ENCODE results near the gene THSD4.

DNA sequence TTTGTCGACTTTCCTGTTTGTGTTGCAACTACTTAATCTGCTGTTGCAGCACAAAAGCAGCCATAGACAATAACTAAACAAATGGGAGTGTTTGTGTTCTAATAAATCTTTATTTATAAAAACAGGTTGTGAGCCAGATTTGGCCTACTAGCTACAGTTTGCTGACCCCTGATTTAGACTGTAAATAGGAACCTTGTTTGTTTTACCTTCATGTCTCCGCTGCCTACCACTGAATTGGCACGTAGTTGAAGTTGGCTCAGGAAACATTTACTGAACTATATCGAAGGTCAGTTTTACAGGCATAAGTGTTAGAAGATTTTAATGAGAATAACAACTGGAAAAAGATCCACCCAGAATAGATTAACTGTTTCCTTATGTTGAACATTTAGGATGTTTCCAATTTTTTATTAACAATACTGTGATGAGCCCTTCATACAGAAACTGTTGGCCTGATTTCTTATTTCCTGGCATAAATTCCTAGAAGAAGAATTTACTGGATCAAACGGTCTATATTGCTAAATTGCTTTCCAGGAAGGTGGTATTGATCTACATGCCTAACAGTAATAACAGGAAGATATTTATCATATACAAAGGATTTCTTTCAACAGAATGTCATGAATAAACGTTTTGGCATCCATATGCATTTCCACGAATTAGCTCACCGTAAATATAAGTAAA lies 538.9 kb downstream of the THSD4 start:
- TF ChIP-seq FOS (IDR thresholded peaks at IDR 0.05; ENCODE audit: low read depth, low read length) (no peak), MXI1 (IDR thresholded peaks at IDR 0.05; ENCODE audit: borderline replicate concordance, low read depth, low read length) (no peak), POLR2A (IDR thresholded peaks at IDR 0.05; ENCODE audit: low read depth, low read length) (no peak), CTCF (conservative IDR thresholded peaks at IDR 0.05; ENCODE audit: low read depth, low read length) (no peak), RFX5 (IDR thresholded peaks at IDR 0.05; ENCODE audit: low read depth, low read length) (no peak), ELK1 (IDR thresholded peaks at IDR 0.05; ENCODE audit: borderline replicate concordance, low read depth, low read length) (no peak), CEBPB (IDR thresholded peaks at IDR 0.05; ENCODE audit: low read depth, low read length) (no peak), MAZ (IDR thresholded peaks at IDR 0.05; ENCODE audit: borderline replicate concordance, low read depth, low read length) (no peak), USF2 (IDR thresholded peaks at IDR 0.05; ENCODE audit: low read depth, low read length) (no peak), RCOR1 (IDR thresholded peaks at IDR 0.05; ENCODE audit: insufficient replicate concordance, low read length) (no peak), RAD21 (IDR thresholded peaks at IDR 0.05; ENCODE audit: low read length) (no peak), CHD1 (IDR thresholded peaks at IDR 0.05; ENCODE audit: low read depth, low read length) (no peak)

Measured in IMR-90 (cell line).